Measurements from ENCODE around the gene MRPL9.

The MRPL9 gene

DNA sequence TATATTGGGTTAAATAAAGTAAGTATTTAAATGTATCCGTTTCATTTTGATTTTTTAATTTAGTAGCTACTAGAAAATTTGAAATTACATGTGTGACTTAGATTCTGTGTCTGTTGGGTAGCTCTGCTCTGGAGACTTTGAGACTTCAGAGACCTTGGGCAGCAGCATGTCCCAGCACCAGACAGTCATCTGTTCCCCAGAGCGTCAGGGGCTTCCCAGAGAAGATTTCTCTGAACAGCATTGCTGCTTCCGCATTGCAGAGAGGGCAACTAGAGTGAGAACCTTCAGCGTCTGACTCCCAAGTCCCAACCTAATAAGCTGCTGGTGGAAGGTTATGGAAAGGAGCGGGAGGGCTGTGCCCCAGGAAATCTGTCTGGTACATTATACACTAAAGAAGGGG lies 35.3 kb upstream of the MRPL9 start:
- no peaks in the 10 kb centered on the region for H4K20me1 ChIP-seq (ENCODE audit: low read depth, low read length)
- no peaks in the 10 kb centered on the region for H3F3A ChIP-seq (ENCODE audit: insufficient read depth)
- no peak overlapping the region for H3K4me2 ChIP-seq (ENCODE audit: low read depth, low read length, poor library complexity, severe bottlenecking)
- H3K27me3 ChIP-seq (ENCODE audit: low read length) = no peaks in the 10 kb centered on the region
- no peak overlapping the region for H3K9ac ChIP-seq (ENCODE audit: low read length)
- no peak overlapping the region for H3K27ac ChIP-seq (ENCODE audit: low read depth, low read length)
- no peak overlapping the region for H3K4me3 ChIP-seq (ENCODE audit: insufficient read depth, low read length, poor library complexity, severe bottlenecking)
- no peaks in the 10 kb centered on the region for H3K9me2 ChIP-seq (replicated peaks; ENCODE audit: insufficient read depth, low read length)
- no peaks in the 10 kb centered on the region for H3K9me3 ChIP-seq (ENCODE audit: insufficient read depth, low read length)
- TF ChIP-seq, protein P1, sequence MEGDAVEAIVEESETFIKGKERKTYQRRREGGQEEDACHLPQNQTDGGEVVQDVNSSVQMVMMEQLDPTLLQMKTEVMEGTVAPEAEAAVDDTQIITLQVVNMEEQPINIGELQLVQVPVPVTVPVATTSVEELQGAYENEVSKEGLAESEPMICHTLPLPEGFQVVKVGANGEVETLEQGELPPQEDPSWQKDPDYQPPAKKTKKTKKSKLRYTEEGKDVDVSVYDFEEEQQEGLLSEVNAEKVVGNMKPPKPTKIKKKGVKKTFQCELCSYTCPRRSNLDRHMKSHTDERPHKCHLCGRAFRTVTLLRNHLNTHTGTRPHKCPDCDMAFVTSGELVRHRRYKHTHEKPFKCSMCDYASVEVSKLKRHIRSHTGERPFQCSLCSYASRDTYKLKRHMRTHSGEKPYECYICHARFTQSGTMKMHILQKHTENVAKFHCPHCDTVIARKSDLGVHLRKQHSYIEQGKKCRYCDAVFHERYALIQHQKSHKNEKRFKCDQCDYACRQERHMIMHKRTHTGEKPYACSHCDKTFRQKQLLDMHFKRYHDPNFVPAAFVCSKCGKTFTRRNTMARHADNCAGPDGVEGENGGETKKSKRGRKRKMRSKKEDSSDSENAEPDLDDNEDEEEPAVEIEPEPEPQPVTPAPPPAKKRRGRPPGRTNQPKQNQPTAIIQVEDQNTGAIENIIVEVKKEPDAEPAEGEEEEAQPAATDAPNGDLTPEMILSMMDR (IDR thresholded peaks at IDR 0.05; ENCODE audit: insufficient read depth, low read length, poor library complexity, severe bottlenecking) = no peak
- no peak for TF ChIP-seq EZH2phosphoT487 (conservative IDR thresholded peaks at IDR 0.05; ENCODE audit: low read length)
- H2AFZ ChIP-seq (ENCODE audit: low read depth, low read length, severe bottlenecking) = no peak overlapping the region
- H3K36me3 ChIP-seq (ENCODE audit: low read length) = no peaks in the 10 kb centered on the region
- no peaks in the 10 kb centered on the region for H3K79me2 ChIP-seq (ENCODE audit: insufficient read depth, low read length)

DNA sequence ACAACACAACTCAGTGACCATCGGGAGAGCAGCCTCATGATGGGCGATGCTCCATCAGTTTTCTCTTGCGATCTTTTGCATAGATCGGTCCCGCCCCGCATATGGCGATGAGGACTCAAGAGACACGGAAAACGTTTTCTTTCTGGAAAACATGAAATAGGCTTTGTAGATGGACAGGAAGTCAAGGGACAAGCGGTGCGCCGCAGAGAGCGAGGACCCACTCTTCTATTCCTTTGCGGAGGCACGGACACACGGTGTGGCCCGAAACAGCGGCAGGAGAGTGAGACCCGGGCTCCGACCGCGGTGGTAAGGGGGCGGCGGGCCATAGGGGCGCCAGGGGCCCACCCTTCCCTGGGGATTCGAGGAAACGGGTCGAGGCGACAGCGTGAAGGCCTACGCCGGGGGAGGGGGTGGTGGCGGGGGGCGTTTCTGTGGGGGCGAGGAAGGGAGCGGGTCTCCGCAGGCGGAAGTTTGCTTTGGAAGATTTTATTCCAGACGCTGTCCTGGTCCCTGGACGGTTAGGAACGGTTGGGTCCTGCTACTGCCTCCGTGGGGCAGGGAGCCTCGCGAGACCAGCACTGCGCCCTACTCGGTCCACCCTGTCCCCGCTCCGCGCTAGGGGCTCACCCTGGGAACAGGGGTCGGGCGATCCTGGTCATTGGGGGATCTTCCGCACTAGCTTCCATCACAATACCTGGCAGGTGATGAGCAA lies 27.8 kb upstream of the MRPL9 start:
- Histone ChIP-seq H3K79me2 (ENCODE audit: insufficient read depth, low read length) (no peaks in the 10 kb centered on the region), H3K27ac (ENCODE audit: low read depth, low read length) (no peak overlapping the region), H3F3A (ENCODE audit: insufficient read depth) (peaks cover 8% of the 10 kb centered on the region; the same call in 1 of the 2 replicates), H3K9me2 (replicated peaks; ENCODE audit: insufficient read depth, low read length) (no peaks in the 10 kb centered on the region), H3K27me3 (ENCODE audit: low read length) (no peaks in the 10 kb centered on the region), H2AFZ (ENCODE audit: low read depth, low read length, severe bottlenecking) (peak overlapping the region; percentile 83), H3K36me3 (ENCODE audit: low read length) (no peaks in the 10 kb centered on the region), H3K9ac (ENCODE audit: low read length) (peak overlapping the region; percentile 55), H4K20me1 (ENCODE audit: low read depth, low read length) (no peaks in the 10 kb centered on the region), H3K4me3 (ENCODE audit: insufficient read depth, low read length, poor library complexity, severe bottlenecking) (peak overlapping the region; percentile 62), H3K4me2 (ENCODE audit: low read depth, low read length, poor library complexity, severe bottlenecking) (peak overlapping the region; percentile 59), H3K9me3 (ENCODE audit: insufficient read depth, low read length) (no peaks in the 10 kb centered on the region)
- TF ChIP-seq, protein P1 (IDR thresholded peaks at IDR 0.05; ENCODE audit: insufficient read depth, low read length, poor library complexity, severe bottlenecking) = no peak
- no peak for TF ChIP-seq EZH2phosphoT487 (conservative IDR thresholded peaks at IDR 0.05; ENCODE audit: low read length)

DNA sequence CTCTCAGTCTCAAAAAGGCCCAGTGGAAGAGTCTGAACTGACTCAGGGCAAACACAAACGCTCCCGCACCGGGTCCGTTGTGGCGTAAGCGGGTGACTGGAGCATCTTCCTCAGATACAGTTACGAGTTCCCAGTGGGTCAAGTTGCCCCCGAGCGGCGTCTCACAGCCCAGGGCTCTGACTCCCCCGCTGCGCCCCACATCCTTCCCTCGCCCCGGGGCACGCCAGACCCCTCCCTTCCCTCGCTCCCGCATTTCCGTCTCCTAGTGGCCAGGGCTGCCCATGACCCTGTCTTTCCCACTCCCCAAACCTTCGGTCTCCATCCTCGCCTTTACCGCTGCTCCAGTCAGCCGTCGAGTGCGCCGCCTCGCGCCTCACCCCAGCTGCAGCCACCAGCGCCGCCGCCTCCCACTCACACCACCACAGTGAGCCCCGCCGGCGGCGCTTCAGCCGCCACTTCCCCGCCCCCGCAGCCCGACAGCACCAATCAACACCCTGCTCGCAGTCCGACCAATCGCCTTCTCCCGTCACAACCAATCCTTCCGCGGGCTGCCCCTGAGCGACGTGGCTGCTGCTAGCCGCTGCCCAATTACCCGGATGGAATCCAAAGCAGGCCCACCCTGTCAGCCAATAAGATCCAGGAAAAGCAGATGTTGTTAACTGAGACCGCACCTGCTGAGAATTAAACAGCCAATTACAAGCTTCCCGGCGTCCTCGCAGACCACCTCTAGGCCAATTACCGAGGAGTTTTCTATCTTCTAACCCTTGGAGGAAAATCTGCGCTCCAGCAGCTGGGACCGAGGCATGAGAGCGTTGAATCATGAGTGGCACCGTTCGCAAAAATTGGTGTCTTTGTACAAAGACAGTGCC lies 27.0 kb upstream of the MRPL9 start, which contains the start of gene TDRKH:
Gene TDRKH (minus strand): TSS at position 430 of the 869 bp plus-strand sequence. CDS start 7,478 bp downstream, outside the sequence.
- H3K27ac ChIP-seq (ENCODE audit: low read depth, low read length) = no peak within 1 kb of the TSS
- H3F3A ChIP-seq (ENCODE audit: insufficient read depth) = peaks cover 8% of the 10 kb centered on the region; the same call in 1 of the 2 replicates
- no peaks in the 10 kb centered on the region for H3K9me2 ChIP-seq (replicated peaks; ENCODE audit: insufficient read depth, low read length)
- peak within 1 kb of the TSS; percentile 67 for H3K9ac ChIP-seq (ENCODE audit: low read length)
- H4K20me1 ChIP-seq (ENCODE audit: low read depth, low read length) = no peaks in the 10 kb centered on the region
- H3K36me3 ChIP-seq (ENCODE audit: low read length) = no peaks in the 10 kb centered on the region
- H3K9me3 ChIP-seq (ENCODE audit: insufficient read depth, low read length) = no peaks in the 10 kb centered on the region
- no peaks in the 10 kb centered on the region for H3K27me3 ChIP-seq (ENCODE audit: low read length)
- no peaks in the 10 kb centered on the region for H3K79me2 ChIP-seq (ENCODE audit: insufficient read depth, low read length)
- H2AFZ ChIP-seq (ENCODE audit: low read depth, low read length, severe bottlenecking) = peak within 1 kb of the TSS; percentile 95
- H3K4me3 ChIP-seq (ENCODE audit: insufficient read depth, low read length, poor library complexity, severe bottlenecking) = peak within 1 kb of the TSS; percentile 74
- no peak for TF ChIP-seq EZH2phosphoT487 (conservative IDR thresholded peaks at IDR 0.05; ENCODE audit: low read length)
- TF ChIP-seq, protein P1 (IDR thresholded peaks at IDR 0.05; ENCODE audit: insufficient read depth, low read length, poor library complexity, severe bottlenecking) = peak; percentile 23
- H3K4me2 ChIP-seq (ENCODE audit: low read depth, low read length, poor library complexity, severe bottlenecking) = peak within 1 kb of the TSS; percentile 81
